Gastrocnemius medialis (tissue), 4 donors: Measurements from ENCODE around the gene ATXN7L1. TPM values are rescaled to one million over a fixed set of nuclear protein-coding genes. Genes with fewer than 3 reads are reported as not detected.

ENCODE experiments used
- ATAC-seq, 2 donors: fragments of 150-250 bp; one replicate each; pipeline ENCODE4 v1.9.1; 2016
- DNase-seq, 2 donors: peaks; one replicate each; pipeline ENCODE4 v3.0.0-alpha.2; 2019
- H3K27ac ChIP-seq, 4 donors: fragments of 200-600 bp; sonication (generic); 1 replicate in 1 of 4; 2 replicates in 3 of 4; pipeline ENCODE4 v1.5.1; 2016 to 2018; ENCODE audit warnings: mild to moderate bottlenecking in 2 of 4, moderate library complexity in 1 of 4
- H3K27me3 ChIP-seq, 3 donors: fragments of 200-600 bp; sonication (generic) in 2 of 3; 1 replicate in 1 of 3; 2 replicates in 2 of 3; pipeline versions ENCODE4 v1.5.1 to v1.6.0; 2016 to 2019; ENCODE audit warnings: mild to moderate bottlenecking in 1 of 3, moderate library complexity in 1 of 3
- H3K36me3 ChIP-seq, 2 donors: fragments of 200-600 bp; sonication (generic) in 1 of 2; one replicate each; pipeline ENCODE4 v1.5.1; 2017 to 2018
- H3K4me1 ChIP-seq, 2 donors: fragments of 200-600 bp; sonication (generic) in 1 of 2; one replicate each; pipeline ENCODE4 v1.5.1; 2016 to 2017; ENCODE audit warnings: mild to moderate bottlenecking in 2 of 2
- H3K4me3 ChIP-seq, 4 donors: fragments of 200-600 bp; sonication (generic) in 3 of 4; 1 replicate in 1 of 4; 2 replicates in 3 of 4; pipeline ENCODE4 v1.5.1; 2016 to 2019; ENCODE audit warnings: mild to moderate bottlenecking in 2 of 4
- H3K9me3 ChIP-seq, 3 donors: fragments of 200-600 bp; sonication (generic) in 2 of 3; 1 replicate in 1 of 3; 2 replicates in 2 of 3; pipeline ENCODE4 v1.5.1; 2016 to 2019
- POLR2A ChIP-seq, 2 donors: fragments of 450-650 bp; IDR thresholded peaks; one replicate each; pipeline ENCODE4 v1.6.1; 2017; ENCODE audit warnings: antibody characterized with exemption in 2 of 2, mild to moderate bottlenecking in 2 of 2, moderate library complexity in 2 of 2
- in situ Hi-C, 4 donors: fragments of 200-750 bp; cut with MboI; loops; one replicate each; pipeline versions ENCODE4 v1.15.0 to v1.8.0; 2017; ENCODE audit warnings: low sequenced_read_pairs in 4 of 4
- intact Hi-C: fragments of 100-400 bp; cut with DNase I; formaldehyde crosslinking; loops from one replicate; pipeline ENCODE4 v1.15.1; 2023; ENCODE audit warnings: low total_unique reads
- total RNA-seq, 4 donors: library from RNA; depleted of rRNA; stranded (reverse); fragments of >200 nt; gene quantifications; one replicate each; pipeline versions ENCODE4 v1.1.0 to v1.2.3, GENCODE V29; 2016
- TF ChIP-seq, protein P1 (sequence below), 5 experiments: fragments of 450-650 bp in 3 of 5; fragments of 200-600 bp in 2 of 5; sonication (generic) in 2 of 5; IDR thresholded peaks in 4 of 5; conservative IDR thresholded peaks in 1 of 5; 1 replicate in 4 of 5; 2 replicates in 1 of 5; pipeline ENCODE4 v1.5.1; 2016 to 2019; ENCODE audit warnings: antibody characterized with exemption in 5 of 5, mild to moderate bottlenecking in 3 of 5, moderate library complexity in 3 of 5

Gene ATXN7L1
- total RNA-seq, 4 donors from 2014 or later: 1.6 to 6.6 (median 4.8) TPM

DNA sequence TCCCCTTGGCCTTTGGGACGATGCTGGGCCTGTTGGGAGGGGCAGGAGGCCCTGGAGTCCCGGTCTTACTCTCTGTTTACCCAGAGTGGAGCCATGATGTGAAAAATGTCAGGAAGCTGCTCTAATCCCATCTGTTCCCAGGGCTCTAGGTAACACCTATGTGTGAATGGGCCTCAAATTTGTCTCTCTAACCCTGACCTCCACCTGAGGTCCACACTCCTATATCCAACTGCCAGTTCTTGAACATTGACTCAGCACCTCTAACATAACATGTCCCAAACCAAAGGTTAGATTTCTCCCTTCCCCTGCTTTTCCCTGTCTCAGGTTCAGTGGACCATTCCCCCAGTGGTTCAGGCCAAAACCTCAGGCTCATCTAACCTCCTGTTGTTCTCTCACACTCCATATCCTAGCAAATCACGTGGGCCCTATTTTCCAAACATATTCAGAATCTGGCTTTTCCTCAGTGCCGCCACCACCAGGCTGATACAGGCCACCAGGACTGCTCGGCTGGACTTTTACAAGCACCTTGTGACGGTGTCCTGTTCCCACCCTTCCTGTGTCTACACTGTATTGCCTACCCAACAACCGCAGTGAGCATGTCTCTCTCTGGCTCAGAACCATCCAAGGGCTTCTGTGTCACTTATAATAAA, 130.6 kb downstream of the ATXN7L1 start:
- no peaks in the 10 kb centered on the region for H3K4me1 ChIP-seq
- no peak for DNase-seq
- TF ChIP-seq, protein P1, sequence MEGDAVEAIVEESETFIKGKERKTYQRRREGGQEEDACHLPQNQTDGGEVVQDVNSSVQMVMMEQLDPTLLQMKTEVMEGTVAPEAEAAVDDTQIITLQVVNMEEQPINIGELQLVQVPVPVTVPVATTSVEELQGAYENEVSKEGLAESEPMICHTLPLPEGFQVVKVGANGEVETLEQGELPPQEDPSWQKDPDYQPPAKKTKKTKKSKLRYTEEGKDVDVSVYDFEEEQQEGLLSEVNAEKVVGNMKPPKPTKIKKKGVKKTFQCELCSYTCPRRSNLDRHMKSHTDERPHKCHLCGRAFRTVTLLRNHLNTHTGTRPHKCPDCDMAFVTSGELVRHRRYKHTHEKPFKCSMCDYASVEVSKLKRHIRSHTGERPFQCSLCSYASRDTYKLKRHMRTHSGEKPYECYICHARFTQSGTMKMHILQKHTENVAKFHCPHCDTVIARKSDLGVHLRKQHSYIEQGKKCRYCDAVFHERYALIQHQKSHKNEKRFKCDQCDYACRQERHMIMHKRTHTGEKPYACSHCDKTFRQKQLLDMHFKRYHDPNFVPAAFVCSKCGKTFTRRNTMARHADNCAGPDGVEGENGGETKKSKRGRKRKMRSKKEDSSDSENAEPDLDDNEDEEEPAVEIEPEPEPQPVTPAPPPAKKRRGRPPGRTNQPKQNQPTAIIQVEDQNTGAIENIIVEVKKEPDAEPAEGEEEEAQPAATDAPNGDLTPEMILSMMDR (IDR thresholded peaks at IDR 0.05 in 4 of 5, conservative IDR thresholded peaks at IDR 0.05 in 1 of 5): no peak
- no peak for TF ChIP-seq POLR2A (IDR thresholded peaks at IDR 0.05)
- intact Hi-C loops: no loop called here
- ATAC-seq: no peak
- in situ Hi-C loops: no loop called here
- no peak overlapping the region for H3K27ac ChIP-seq
- no peaks in the 10 kb centered on the region for H3K9me3 ChIP-seq
- H3K36me3 ChIP-seq: no peaks in the 10 kb centered on the region
- no peak overlapping the region for H3K4me3 ChIP-seq
- no peaks in the 10 kb centered on the region for H3K27me3 ChIP-seq

DNA sequence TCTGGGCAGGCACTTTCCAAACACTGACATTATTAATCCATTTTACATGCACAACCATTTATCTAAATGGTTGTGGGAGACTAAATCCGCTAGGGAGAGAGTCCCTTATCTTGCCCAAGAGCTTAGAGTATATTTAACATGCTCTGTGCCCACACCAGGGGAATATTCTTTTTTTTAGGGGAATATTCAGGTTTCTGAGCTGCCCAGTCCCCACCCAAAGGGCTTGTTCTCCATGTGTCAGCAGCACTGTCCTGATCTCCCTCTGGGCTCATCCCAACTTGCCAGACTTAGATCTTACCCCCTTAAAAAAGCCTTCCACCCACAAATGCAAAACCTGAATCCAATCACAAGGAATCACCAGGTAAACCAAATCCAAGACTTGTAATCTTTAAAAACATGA, 132.1 kb downstream of the ATXN7L1 start:
- DNase-seq: no peak
- TF ChIP-seq POLR2A (IDR thresholded peaks at IDR 0.05): no peak
- TF ChIP-seq, protein P1 (IDR thresholded peaks at IDR 0.05 in 4 of 5, conservative IDR thresholded peaks at IDR 0.05 in 1 of 5): no peak
- in situ Hi-C loops: no loop called here

DNA sequence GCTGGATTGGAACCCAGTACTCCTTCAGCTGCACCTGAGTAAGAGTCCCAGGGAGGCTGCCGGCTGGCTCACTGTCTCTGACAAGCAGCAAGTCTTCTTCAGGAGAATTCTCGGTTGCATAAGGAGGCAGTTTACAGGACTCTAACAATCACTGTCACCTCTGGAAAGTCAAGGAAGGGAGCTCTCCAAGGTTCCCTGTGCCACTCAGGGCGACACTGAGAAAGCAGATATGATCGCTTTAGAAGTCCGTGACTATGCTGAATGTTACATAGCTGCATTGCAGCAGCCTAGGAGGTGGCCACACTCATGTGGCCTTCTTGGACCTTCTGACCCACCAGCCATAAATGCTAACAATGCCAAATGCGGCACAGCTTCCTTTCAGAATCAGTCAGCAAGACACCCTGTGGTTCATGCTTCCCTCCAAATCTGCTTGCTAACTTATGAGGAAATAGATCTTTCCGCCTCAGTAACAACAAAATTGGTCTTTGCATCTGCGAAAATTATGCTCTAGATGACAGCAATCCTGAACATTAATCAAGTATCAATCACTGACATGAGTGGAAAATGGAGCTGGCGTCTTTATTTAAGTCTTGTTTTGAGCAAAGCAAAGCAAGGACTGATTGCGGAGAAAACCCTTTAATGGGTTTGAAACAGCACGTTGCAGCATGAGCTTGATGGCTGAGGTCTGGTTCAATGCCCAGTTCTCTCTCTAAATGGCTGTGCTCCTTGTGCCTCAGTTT, 132.9 kb downstream of the ATXN7L1 start:
- H3K27me3 ChIP-seq: no peaks in the 10 kb centered on the region
- intact Hi-C loops (no loop called here), in situ Hi-C loops (no loop called here)
- H3K9me3 ChIP-seq: no peaks in the 10 kb centered on the region
- ATAC-seq (no peak), DNase-seq (no peak)
- TF ChIP-seq POLR2A (IDR thresholded peaks at IDR 0.05): no peak
- TF ChIP-seq, protein P1 (IDR thresholded peaks at IDR 0.05 in 4 of 5, conservative IDR thresholded peaks at IDR 0.05 in 1 of 5): no peak
- H3K36me3 ChIP-seq: no peaks in the 10 kb centered on the region
- H3K4me1 ChIP-seq: no peaks in the 10 kb centered on the region
- H3K4me3 ChIP-seq: no peak overlapping the region
- no peak overlapping the region for H3K27ac ChIP-seq

More for the DNA sequence above, 132.1 kb downstream of the ATXN7L1 start:
- intact Hi-C loops: no loop called here
- Histone ChIP-seq H3K9me3 (no peaks in the 10 kb centered on the region), H3K36me3 (no peaks in the 10 kb centered on the region), H3K4me3 (no peak overlapping the region), H3K27me3 (no peaks in the 10 kb centered on the region), H3K4me1 (no peaks in the 10 kb centered on the region), H3K27ac (no peak overlapping the region)
- no peak for ATAC-seq

DNA sequence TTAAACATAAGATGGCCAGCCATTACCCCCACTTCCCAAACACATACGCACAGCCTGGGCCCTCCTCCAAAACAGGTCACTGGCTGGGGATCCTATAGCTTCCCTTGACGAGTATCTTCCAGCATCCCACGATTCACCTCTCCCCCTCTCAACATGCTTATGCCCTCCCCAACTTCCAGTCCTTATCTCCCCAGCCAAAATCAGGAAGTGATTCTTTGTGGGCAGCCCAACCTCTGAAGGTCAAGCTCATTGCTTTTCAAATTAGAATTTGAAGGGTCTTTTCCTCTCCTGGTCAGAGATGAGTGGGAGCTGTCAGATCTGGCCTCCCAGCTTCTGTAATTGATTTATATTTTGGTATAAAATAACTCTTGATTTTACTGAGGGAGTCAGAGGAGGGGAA, 133.6 kb downstream of the ATXN7L1 start:
- H3K4me3 ChIP-seq: no peak overlapping the region
- no peaks in the 10 kb centered on the region for H3K4me1 ChIP-seq
- no peak for TF ChIP-seq POLR2A (IDR thresholded peaks at IDR 0.05)
- TF ChIP-seq, protein P1 (IDR thresholded peaks at IDR 0.05 in 4 of 5, conservative IDR thresholded peaks at IDR 0.05 in 1 of 5): no peak
- ATAC-seq: no peak
- H3K9me3 ChIP-seq: no peaks in the 10 kb centered on the region
- H3K36me3 ChIP-seq: no peaks in the 10 kb centered on the region
- H3K27me3 ChIP-seq: no peaks in the 10 kb centered on the region
- DNase-seq: no peak
- no peak overlapping the region for H3K27ac ChIP-seq
- in situ Hi-C loops: no loop called here
- intact Hi-C loops: no loop called here
